Osteoblast (primary cell): Measurements from ENCODE around the gene NFIB. TPM values are rescaled to one million over a fixed set of nuclear protein-coding genes. Genes with fewer than 3 reads are reported as not detected.

ENCODE experiments used
- DNase-seq: peaks from one replicate; pipeline ENCODE4 v3.0.0; 2011; ENCODE audit warnings: low spot score, mixed read lengths; ENCODE audit not compliant: insufficient read length; ENCODE audit errors: missing footprints
- H2AFZ ChIP-seq: 2 replicates; pipeline ENCODE4 v1.6.0; 2011; ENCODE audit warnings: mild to moderate bottlenecking, low read length
- H3K27ac ChIP-seq: 2 replicates; pipeline ENCODE4 v1.5.1; 2011; ENCODE audit warnings: mild to moderate bottlenecking, low read depth, low read length, moderate library complexity
- H3K27me3 ChIP-seq: 2 replicates; pipeline ENCODE4 v1.6.0; 2012; ENCODE audit warnings: mild to moderate bottlenecking, control low read depth, inconsistent platforms, low read length, moderate library complexity; ENCODE audit not compliant: insufficient read depth
- H3K36me3 ChIP-seq: 2 replicates; pipeline ENCODE4 v1.5.1; 2011; ENCODE audit warnings: mild to moderate bottlenecking, low read length, control low read depth, moderate library complexity; ENCODE audit not compliant: insufficient read depth
- H3K4me1 ChIP-seq: 2 replicates; pipeline ENCODE4 v1.5.1; 2011; ENCODE audit warnings: mild to moderate bottlenecking, low read length, control low read depth, moderate library complexity; ENCODE audit not compliant: insufficient read depth
- H3K4me2 ChIP-seq: 2 replicates; pipeline ENCODE4 v1.6.0; 2011; ENCODE audit warnings: mild to moderate bottlenecking, low read length; ENCODE audit not compliant: insufficient read depth
- H3K4me3 ChIP-seq: fragments of 200-600 bp; sonication (generic); 3 replicates; pipeline ENCODE4 v1.5.1; 2012; ENCODE audit warnings: mild to moderate bottlenecking, low read length, inconsistent platforms; ENCODE audit not compliant: insufficient read depth
- H3K79me2 ChIP-seq: 2 replicates; pipeline ENCODE4 v1.6.0; 2012; ENCODE audit warnings: mild to moderate bottlenecking, low read length, control low read depth, inconsistent platforms; ENCODE audit not compliant: insufficient read depth
- H3K9me3 ChIP-seq: 2 replicates; pipeline ENCODE4 v1.5.1; 2011; ENCODE audit warnings: low read depth, low read length, control low read depth
- H4K20me1 ChIP-seq: 2 replicates; pipeline ENCODE4 v1.6.0; 2012; ENCODE audit warnings: mild to moderate bottlenecking, low read length, control low read depth; ENCODE audit not compliant: insufficient read depth
- total RNA-seq: library from RNA; depleted of rRNA; stranded (reverse); fragments of >200 nt; gene quantifications from 2 replicates; pipeline ENCODE4 v1.2.3, GENCODE V29; 2012
- TF ChIP-seq, protein P1 (sequence below): IDR thresholded peaks from 2 replicates; pipeline ENCODE4 v1.5.1; 2011; ENCODE audit warnings: mild to moderate bottlenecking, low read depth, low read length, moderate library complexity; ENCODE audit errors: extremely low read depth

Gene NFIB
- total RNA-seq, 1 donor, result 21.0 TPM

DNA sequence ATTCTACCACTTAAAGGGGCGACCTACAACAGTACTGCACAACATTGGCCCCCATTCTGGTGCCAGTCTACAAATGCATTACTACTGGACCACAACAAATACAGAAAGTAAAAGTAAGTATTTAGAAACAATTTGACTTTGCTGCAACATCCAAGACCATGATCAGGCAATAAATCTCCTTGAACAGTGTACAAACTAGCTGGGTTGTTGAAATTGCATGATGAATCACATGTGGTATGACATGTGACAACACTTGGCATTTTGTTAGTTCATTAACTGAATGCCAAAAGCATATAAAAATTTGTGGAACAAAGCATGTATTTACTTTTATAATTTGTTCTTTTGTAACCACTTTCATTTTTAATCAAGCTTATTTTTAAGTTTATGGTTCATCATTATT lies 270.5 kb downstream of the NFIB start:
- no peaks in the 10 kb centered on the region for H3K9me3 ChIP-seq
- TF ChIP-seq, protein P1, sequence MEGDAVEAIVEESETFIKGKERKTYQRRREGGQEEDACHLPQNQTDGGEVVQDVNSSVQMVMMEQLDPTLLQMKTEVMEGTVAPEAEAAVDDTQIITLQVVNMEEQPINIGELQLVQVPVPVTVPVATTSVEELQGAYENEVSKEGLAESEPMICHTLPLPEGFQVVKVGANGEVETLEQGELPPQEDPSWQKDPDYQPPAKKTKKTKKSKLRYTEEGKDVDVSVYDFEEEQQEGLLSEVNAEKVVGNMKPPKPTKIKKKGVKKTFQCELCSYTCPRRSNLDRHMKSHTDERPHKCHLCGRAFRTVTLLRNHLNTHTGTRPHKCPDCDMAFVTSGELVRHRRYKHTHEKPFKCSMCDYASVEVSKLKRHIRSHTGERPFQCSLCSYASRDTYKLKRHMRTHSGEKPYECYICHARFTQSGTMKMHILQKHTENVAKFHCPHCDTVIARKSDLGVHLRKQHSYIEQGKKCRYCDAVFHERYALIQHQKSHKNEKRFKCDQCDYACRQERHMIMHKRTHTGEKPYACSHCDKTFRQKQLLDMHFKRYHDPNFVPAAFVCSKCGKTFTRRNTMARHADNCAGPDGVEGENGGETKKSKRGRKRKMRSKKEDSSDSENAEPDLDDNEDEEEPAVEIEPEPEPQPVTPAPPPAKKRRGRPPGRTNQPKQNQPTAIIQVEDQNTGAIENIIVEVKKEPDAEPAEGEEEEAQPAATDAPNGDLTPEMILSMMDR, result no peak
- no peaks in the 10 kb centered on the region for H3K79me2 ChIP-seq
- no peak overlapping the region for H3K27ac ChIP-seq
- no peak for DNase-seq
- H4K20me1 ChIP-seq, result no peaks in the 10 kb centered on the region
- no peaks in the 10 kb centered on the region for H3K36me3 ChIP-seq
- no peaks in the 10 kb centered on the region for H3K4me1 ChIP-seq
- H3K4me3 ChIP-seq, result no peak overlapping the region
- H3K4me2 ChIP-seq, result no peak overlapping the region
- peaks cover 4% of the 10 kb centered on the region for H3K27me3 ChIP-seq
- H2AFZ ChIP-seq, result no peak overlapping the region

DNA sequence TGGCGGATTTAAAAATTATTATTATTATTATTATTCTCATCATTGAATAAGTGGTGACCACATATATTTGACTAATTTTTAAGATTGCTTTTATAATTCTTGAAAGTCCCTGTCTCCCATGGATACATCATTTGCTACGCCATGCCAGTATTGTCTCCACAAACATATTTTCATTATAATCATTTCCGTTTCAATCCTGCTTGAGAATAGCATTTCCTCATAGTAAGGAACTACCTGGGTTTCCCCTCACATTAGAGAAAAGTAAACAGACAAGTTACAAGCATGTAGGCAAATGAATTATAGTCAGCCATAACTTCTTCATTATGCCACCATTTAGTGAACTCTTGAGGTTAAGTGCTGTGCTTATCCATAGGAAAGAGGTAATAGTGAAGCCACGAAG lies 276.6 kb downstream of the NFIB start:
- no peak overlapping the region for H3K27ac ChIP-seq
- no peak overlapping the region for H3K4me3 ChIP-seq
- H3K27me3 ChIP-seq, result no peaks in the 10 kb centered on the region
- no peak overlapping the region for H2AFZ ChIP-seq
- no peaks in the 10 kb centered on the region for H3K36me3 ChIP-seq
- H3K4me1 ChIP-seq, result no peaks in the 10 kb centered on the region
- no peaks in the 10 kb centered on the region for H3K79me2 ChIP-seq
- no peak overlapping the region for H3K4me2 ChIP-seq
- H3K9me3 ChIP-seq, result no peaks in the 10 kb centered on the region
- TF ChIP-seq, protein P1, result no peak
- H4K20me1 ChIP-seq, result no peaks in the 10 kb centered on the region
- no peak for DNase-seq

DNA sequence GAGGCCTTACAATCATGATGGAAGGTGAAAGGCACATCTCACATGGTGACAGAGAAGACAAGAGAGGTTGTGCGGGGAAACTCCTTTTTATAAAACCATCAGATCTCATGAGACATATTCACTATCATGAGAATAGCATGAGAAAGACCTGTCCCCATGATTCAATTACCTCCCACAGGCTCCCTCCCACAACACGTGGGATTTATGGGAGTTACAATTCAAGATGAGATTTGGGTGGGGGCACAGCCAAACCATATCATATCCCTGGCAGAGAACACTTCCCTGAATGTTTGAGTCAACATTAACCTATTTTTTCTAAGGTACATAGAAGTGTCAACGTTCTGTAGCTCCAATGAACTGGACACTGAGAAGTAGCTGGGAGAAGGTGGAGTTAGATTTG lies 280.9 kb downstream of the NFIB start:
- TF ChIP-seq, protein P1, result no peak
- DNase-seq, result no peak
- Histone ChIP-seq H3K27ac (no peak overlapping the region), H3K36me3 (no peaks in the 10 kb centered on the region), H3K9me3 (no peaks in the 10 kb centered on the region), H3K4me3 (no peak overlapping the region), H2AFZ (no peak overlapping the region), H3K4me2 (no peak overlapping the region), H3K79me2 (no peaks in the 10 kb centered on the region), H3K4me1 (peaks cover 6% of the 10 kb centered on the region), H3K27me3 (no peaks in the 10 kb centered on the region), H4K20me1 (no peaks in the 10 kb centered on the region)
